Motor neuron (in vitro differentiated cells): ENCODE data around the gene HDAC9. TPM values are rescaled to one million over a fixed set of nuclear protein-coding genes. Genes with fewer than 3 reads are reported as not detected.

Source experiments
- ATAC-seq, 8 experiments: fragments of 200-7000 bp; cut with Tn5 transposase; replicated peaks in 6 of 8; 2 replicates each; pipeline ENCODE4 v1.8.0; 2021; ENCODE audit warnings: mild to moderate bottlenecking in 8 of 8, moderate library complexity in 8 of 8
- H3K27ac ChIP-seq, 2 donors: fragments of 250-450 bp; sonication (Bioruptor Pico); 2 replicates each; pipeline ENCODE4 v1.9.0; 2021; ENCODE audit warnings: antibody characterized with exemption in 2 of 2, mild to moderate bottlenecking in 2 of 2, moderate library complexity in 1 of 2
- H3K4me1 ChIP-seq, 2 donors: fragments of 250-450 bp; sonication (Bioruptor Pico); replicated peaks in 1 of 2; 2 replicates each; pipeline ENCODE4 v1.6.1; 2021; ENCODE audit warnings: antibody characterized with exemption in 2 of 2, mild to moderate bottlenecking in 2 of 2, moderate library complexity in 1 of 2
- H3K4me3 ChIP-seq, 5 donors: fragments of 250-450 bp; sonication (Bioruptor Pico); 2 replicates each; pipeline ENCODE4 v1.9.0; 2021; ENCODE audit warnings: antibody characterized with exemption in 5 of 5, mild to moderate bottlenecking in 5 of 5, moderate library complexity in 4 of 5
- WGBS, 10 experiments: fragments of 450-650 bp; shearing (Covaris generic); methylation state at CpG; one replicate each; pipeline ENCODE4 v1.0.0; 2022; 5-methylcytosine and 5-hydroxymethylcytosine counted together
- in situ Hi-C, 9 experiments: fragments of 400-800 bp; cut with MboI; loops; one replicate each; pipeline ENCODE4 v1.15.0; 2021; ENCODE audit warnings: low sequenced_read_pairs in 9 of 9, low pct_unique_long_range_greater_than_20kb in 2 of 9; ENCODE audit not compliant: unreplicated experiment in 9 of 9
- total RNA-seq, 8 experiments: library from RNA; unstranded; fragments of 300-600 nt; gene quantifications; 2 replicates each; pipeline versions ENCODE4 v1.2.3 to v1.2.4, GENCODE V29; 2022

The HDAC9 gene
- total RNA-seq, 8 experiments from 2014 or later: 5.8 to 44.2 (median 22.7) TPM

DNA sequence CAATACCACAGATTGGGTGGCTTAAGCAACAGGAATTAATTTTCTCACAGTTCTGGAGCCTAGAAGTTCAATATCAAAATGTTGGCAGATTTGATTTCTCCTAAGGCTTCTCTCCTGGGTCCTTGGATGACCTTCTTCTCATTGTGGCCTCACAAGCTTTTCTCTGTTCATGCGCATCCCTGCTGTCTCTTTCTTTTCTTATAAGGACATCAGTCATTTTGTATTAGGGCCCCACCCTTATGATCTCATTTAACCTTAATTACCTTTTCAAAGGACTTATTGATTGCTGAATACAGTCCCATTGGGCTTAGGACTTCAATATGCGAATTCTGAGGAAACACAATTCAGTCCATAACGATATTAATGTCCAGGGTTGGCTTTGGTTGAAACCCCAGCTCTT lies 285.4 kb downstream of the HDAC9 start:
- Histone ChIP-seq H3K4me1 (peaks cover 0 to 15% of the 10 kb centered on the region in 2 donors), H3K27ac (no peak overlapping the region), H3K4me3 (no peak overlapping the region)
- peak in 2 of 8 experiments; percentile 73 to 78 for ATAC-seq
- 57 to 100% (median 78%) methylated on average over 2 to 3 of the region's 3 CpGs for WGBS, 10 experiments
- in situ Hi-C loops: no loop called here

DNA sequence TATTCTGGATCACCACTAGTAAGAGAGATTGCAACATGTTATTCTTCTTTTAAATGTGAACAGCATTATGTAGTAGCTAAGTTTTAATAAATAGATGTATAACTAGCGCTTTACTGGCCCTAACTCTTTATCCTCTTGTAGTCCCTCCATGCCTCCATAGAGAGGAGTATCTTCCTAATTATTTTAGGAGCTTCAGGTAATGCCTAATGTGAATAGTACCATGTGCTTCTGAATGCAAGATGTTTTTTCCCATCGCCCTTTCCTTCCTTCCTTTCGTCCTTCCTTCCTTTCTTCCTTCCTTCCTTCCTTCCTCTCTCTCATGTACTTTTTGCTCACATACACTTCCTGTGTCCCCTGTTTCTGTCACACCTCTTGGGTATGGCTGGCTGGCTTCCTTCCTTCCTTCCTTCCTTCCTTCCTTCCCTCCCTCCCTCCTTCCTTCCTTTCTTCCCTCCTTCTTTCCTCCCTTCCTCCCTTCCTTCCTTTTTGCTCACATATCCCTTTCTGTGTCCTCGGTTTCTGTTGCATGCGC lies 290.7 kb downstream of the HDAC9 start:
- in situ Hi-C loops: no loop called here
- 80 to 100% (median 98%) methylated on average over 1 to 5 of the region's 5 CpGs; no CpG with 5 or more reads in 1 of the 10 experiments for WGBS, 10 experiments
- no peak overlapping the region for H3K4me3 ChIP-seq
- H3K4me1 ChIP-seq: peaks cover 0 to 5% of the 10 kb centered on the region in 2 donors
- no peak overlapping the region for H3K27ac ChIP-seq
- ATAC-seq: no peak

DNA sequence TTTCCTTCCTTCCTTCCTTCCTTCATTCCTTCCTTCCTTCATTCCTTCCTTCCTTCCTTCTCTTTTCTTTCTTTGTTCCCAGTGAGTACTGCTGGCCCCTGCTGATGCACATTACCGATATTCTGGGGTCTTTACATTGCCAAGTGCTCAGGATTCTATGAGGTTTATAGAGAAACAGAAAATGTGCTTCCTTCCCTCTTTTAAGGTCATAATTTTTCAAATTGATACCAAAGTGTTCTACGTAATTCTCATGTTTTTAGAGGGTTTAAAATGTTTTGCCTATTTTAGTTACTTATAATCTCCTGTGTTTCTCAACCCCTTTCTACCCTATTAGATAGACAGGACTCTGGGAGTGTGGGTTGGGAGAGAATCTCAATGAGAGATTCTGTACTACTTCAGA lies 291.2 kb downstream of the HDAC9 start:
- Histone ChIP-seq H3K27ac (no peak overlapping the region), H3K4me3 (no peak overlapping the region), H3K4me1 (no peaks in the 10 kb centered on the region)
- WGBS, 10 experiments: 71 to 100% (median 91%) methylated on average over 1 to 2 of the region's 2 CpGs; no CpG with 5 or more reads in 1 of the 10 experiments
- in situ Hi-C loops: no loop called here
- no peak for ATAC-seq

DNA sequence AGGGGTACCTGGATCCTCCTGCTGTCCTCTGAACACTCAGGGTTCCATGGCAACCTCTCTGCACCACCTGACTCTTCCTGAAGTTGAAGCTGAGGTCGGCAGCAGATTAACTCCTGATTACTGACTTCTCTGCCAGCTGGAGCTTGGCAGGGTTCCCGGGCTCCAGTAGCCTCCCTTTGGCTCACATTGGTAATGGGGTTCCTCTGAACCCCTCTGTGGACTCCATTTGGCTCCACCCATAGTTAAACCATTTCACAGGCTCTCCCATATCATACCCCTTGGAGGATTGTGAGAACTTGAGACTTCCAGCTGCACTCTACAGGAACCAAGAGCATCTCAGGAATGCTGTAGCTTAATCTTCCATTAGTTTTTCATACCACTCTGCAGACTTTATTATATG lies 292.5 kb downstream of the HDAC9 start:
- ATAC-seq: no peak

DNA sequence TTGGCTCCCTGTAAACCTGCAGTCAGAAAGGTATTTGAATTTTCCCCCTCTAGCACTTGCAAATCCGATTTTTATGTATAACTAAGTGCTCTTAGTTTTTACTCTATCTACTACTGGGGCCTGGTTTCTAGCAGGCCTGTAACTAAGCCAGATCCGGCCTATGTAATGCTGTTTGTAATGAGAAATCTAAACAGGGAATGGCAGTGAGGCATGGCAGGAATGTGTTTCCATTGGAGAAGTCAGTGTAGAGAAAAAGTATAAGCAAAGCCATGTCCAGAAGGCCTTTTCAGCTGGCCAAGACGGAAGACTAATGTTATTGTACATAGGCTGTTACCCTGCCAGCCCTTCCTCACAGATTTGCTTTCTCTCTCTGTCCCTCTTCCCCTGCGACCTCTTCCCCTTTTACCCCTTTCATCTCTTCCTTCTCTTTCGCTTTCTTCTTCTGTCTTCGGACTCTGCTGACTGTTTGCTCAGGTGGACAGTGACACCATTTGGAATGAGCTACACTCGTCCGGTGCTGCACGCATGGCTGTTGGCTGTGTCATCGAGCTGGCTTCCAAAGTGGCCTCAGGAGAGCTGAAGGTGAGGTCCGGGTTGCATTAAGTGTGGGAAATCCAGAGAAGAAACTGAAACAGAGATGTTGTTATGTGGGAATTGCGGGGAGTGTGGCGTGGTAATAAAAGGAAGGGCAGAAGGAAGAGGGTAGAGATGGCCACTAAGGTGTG lies 297.5 kb downstream of the HDAC9 start:
- ATAC-seq: peak in 3 of 8 experiments; percentile 17 to 95 (median 27)
- 60 to 95% (median 82%) methylated on average over 1 to 10 of the region's 13 CpGs for WGBS, 10 experiments
- Histone ChIP-seq H3K4me1 (no peaks in the 10 kb centered on the region), H3K4me3 (no peak overlapping the region), H3K27ac (no peak overlapping the region)
- in situ Hi-C loops: no loop called here

More for the DNA sequence above, 292.5 kb downstream of the HDAC9 start:
- in situ Hi-C loops: no loop called here
- Histone ChIP-seq H3K4me1 (no peaks in the 10 kb centered on the region), H3K27ac (no peak overlapping the region), H3K4me3 (no peak overlapping the region)
- 17 to 88% (median 70%) methylated on average over 1 to 2 of the region's 2 CpGs; no CpG with 5 or more reads in 6 of the 10 experiments for WGBS, 10 experiments

DNA sequence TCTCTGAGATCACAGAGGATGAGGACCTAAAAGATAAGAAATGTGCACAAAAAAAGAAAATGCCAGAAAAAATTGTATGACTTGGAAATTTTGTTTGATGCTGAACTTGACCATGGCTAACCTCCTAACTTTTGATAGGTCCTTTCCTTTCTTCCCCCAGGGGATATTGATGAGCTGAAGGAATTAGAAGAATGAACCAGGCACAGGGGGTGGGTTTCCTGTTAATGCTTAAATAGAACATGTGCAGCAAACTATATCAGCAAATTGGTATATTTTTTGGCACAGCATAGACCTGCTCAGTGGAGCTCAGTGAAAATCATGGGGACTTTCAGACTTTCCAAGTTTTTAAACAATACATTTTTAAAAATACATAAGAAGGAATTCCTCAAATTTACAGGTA lies 300.7 kb downstream of the HDAC9 start:
- in situ Hi-C loops: no loop called here
- Histone ChIP-seq H3K4me3 (no peak overlapping the region), H3K27ac (no peak overlapping the region), H3K4me1 (no peaks in the 10 kb centered on the region)
- no peak for ATAC-seq

DNA sequence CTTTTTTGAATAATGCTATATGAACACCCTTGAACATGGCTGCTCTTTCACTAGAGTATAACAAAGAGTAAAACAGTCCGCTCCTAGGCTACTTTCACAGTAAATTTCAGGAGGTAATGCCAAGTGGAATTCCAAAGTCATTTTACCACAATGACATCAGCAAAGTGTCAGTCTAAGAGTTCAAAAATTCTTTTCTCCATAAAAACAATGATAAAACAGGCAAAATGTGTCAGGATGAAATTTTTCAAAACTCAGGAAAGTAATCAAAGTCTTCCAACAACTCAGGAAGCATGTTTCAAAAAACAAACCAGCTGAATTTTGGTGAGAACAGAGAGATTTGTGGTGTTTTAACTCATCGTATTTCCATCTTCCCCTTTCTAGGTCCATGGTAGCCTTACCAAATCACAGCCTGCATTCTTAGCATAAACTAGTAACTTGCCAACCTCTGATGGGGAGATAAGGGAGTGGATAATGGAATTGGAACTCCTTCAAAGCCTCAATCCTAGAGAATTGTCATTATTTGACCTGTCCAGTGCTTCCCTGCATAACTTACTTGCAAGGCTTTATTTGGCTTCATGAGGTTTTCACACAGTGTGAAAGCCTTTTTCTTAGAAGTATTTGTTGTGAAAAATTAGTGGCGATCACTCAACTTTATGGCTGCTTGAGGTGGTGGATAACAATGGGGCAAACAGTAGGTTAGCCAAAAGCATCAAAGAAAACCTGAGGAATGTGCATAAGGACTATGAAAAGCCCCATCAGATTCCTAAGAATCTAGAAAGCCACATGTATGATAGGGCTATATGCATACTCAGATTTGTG lies 302.7 kb downstream of the HDAC9 start:
- Histone ChIP-seq H3K4me3 (no peak overlapping the region), H3K4me1 (no peaks in the 10 kb centered on the region), H3K27ac (no peak overlapping the region)
- WGBS, 10 experiments: 75 to 100% (median 94%) methylated on average over 1 to 3 of the region's 3 CpGs; no CpG with 5 or more reads in 1 of the 10 experiments
- no peak for ATAC-seq
- in situ Hi-C loops: no loop called here

DNA sequence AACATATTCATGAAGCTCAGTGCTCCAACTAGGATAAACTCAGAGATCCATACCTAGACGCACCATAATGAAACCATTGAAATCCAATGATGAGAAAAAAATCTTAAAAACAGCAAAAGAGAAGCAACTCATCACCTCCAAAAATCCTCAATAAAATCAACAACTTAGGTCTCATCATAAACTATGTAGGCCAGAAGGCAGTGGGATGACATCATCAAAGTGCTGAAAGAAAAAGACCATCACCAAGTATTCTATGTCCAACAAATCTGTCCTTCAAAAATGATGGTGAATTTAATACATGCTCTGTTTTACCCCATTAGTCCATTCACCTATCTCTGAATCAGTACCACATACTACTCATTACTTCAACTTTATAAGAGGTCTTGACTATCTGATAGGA lies 304.4 kb downstream of the HDAC9 start:
- WGBS, 10 experiments: 85 to 100% (median 100%) methylated on average over 1 of the region's 1 CpG; no CpG with 5 or more reads in 2 of the 10 experiments
- Histone ChIP-seq H3K27ac (no peak overlapping the region), H3K4me3 (no peak overlapping the region), H3K4me1 (no peaks in the 10 kb centered on the region)
- ATAC-seq: no peak
- in situ Hi-C loops: no loop called here

DNA sequence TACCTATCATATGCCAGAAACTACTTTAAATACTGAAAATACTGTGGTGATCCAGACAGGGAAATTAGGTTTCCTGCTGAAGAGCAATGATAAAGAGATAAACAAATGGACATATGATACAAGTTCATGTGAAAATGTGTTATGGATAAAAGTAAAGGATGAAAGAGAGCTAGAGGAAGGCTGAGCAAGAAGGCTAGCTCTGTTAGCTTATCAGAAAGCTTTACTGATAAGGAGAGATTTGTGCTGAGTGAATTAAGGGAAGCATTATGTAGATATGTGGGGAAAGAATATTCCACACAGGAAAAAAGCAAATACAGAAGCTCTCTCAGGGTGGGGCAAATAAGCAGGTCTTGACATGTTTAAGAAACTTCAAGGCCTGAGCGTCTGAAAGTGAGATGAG lies 308.4 kb downstream of the HDAC9 start:
- H3K4me3 ChIP-seq: no peak overlapping the region
- in situ Hi-C loops: no loop called here

DNA sequence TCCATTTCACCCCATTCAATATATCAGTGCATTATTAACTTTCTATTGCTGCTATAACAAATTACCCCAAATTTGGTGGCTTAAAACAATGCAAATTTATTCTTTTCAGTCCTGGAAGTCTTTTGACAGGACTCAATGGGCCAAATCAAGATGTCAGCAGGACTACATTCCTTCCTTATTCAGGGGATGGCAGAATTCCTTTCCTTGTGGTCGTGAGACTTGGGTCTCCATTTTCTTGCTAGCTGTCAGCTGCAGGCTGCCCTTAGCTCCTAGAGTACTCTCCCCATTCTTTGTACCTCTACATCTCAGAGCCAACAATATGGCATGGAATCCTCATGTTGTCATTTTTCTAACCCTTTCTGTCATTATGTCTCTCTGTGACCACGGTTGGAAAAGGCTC lies 310.6 kb downstream of the HDAC9 start:
- Histone ChIP-seq H3K27ac (no peak overlapping the region), H3K4me1 (no peaks in the 10 kb centered on the region), H3K4me3 (no peak overlapping the region)
- in situ Hi-C loops: no loop called here
- no peak for ATAC-seq
- 22 to 100% (median 71%) methylated on average over 1 to 2 of the region's 2 CpGs; no CpG with 5 or more reads in 2 of the 10 experiments for WGBS, 10 experiments

More for the DNA sequence above, 308.4 kb downstream of the HDAC9 start:
- ATAC-seq: peak in 2 of 8 experiments; percentile 46 to 77
- 29 to 100% (median 85%) methylated on average over 1 of the region's 1 CpG; no CpG with 5 or more reads in 4 of the 10 experiments for WGBS, 10 experiments
- Histone ChIP-seq H3K27ac (no peak overlapping the region), H3K4me1 (no peaks in the 10 kb centered on the region)

DNA sequence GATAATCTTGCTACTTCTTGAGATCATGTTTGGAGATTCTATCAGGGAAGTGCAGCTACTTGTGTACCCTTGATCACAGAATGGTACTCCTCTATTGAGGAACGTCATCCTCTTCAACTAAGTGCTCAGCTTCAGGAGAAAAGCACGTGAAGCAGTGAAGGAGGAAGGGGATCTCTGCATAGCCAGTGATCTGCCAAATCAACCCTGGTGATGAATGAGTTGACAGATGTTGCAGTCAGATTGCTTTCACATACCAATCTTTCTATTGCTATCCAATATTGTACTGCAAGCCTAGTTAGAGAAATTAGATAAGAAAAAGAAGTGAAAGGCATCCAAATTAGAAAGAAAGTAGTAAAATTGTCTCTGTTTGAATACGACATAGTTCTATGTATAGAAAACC lies 312.5 kb downstream of the HDAC9 start:
- no peak overlapping the region for H3K4me3 ChIP-seq
- no peak overlapping the region for H3K27ac ChIP-seq
- ATAC-seq: no peak
- no peaks in the 10 kb centered on the region for H3K4me1 ChIP-seq
- in situ Hi-C loops: no loop called here
- 73 to 100% (median 86%) methylated on average over 1 to 3 of the region's 3 CpGs for WGBS, 10 experiments

DNA sequence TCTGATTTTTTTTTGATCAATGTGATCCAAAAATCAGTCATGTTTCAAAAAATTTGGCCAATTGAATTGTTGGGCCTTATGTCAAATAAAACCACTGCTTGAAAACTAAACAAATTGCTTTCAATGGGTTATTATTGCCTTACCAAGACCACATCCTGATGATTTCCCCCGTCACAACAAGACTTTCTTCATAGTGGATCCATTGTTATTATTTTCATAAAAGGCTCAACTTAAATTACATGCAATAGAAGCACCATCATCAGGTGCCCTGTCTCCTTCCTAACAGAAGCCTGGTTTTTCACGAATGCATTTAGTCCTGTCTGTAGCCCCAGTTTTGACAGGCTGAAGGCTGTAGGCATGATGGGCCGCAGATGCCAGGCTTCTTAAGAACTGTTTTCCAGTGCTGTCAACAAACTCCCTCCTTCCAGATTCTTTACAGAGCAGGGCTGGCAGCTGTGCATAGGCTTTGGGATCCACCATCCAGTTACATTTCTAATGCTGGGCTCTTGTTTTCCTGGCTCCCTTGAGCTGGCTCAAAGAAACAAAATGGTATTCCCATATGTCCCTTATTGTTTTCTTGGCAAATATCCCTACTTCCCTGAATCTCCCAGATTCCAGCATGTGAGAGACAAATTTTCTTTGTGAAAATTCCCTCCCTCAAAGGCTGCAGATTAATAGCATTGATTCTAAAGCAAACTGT lies 319.9 kb downstream of the HDAC9 start:
- in situ Hi-C loops: no loop called here
- ATAC-seq: no peak
- no peak overlapping the region for H3K4me3 ChIP-seq
- no peak overlapping the region for H3K27ac ChIP-seq
- 38 to 100% (median 92%) methylated on average over 1 to 3 of the region's 3 CpGs; no CpG with 5 or more reads in 2 of the 10 experiments for WGBS, 10 experiments
- no peaks in the 10 kb centered on the region for H3K4me1 ChIP-seq

DNA sequence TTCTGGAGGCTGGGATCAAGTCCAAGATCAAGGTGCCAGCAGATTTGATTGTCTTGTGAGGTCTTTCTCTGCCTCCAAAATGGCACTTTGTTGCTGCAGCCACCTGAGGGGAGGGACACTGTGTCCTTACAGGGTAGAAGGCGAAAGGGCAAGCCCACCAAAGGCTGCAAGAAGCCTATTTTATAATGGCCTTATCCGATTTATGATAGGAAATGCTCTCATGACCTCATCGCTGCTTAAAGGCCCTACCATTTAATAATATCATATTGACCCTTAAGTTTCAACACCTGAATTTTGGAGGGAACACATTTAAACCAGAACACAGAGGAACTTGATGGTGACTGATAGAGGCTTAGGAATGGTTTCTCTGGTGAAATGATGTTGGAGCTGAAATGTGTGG lies 325.4 kb downstream of the HDAC9 start:
- H3K4me3 ChIP-seq: no peak overlapping the region
- no peak overlapping the region for H3K27ac ChIP-seq
- in situ Hi-C loops: no loop called here
- H3K4me1 ChIP-seq: no peaks in the 10 kb centered on the region
- ATAC-seq: no peak
- WGBS, 10 experiments: 20 to 100% (median 94%) methylated on average over 1 to 3 of the region's 3 CpGs; no CpG with 5 or more reads in 2 of the 10 experiments
